Caco-2 (cell line): ENCODE results near the gene KIAA0232. TPM values are rescaled to one million over a fixed set of nuclear protein-coding genes. Genes with fewer than 3 reads are reported as not detected.

Source experiments
- BruUV-seq: library from RNA; stranded (reverse); fragments of 400-500 nt; replicated peaks from 2 replicates; lab custom pipeline; 2021; lab: Mats Ljungman, UMichigan
- CTCF ChIA-PET: fragments of 300-600 bp; sonication (Branson Sonifier 250); formaldehyde crosslinking; loops from one replicate; lab custom pipeline; 2022; ENCODE audit warnings: antibody characterized with exemption; lab: Charles Lee
- POLR2A ChIA-PET: fragments of 300-600 bp; sonication (Branson Sonifier 250); formaldehyde crosslinking; loops from one replicate; lab custom pipeline; 2022; ENCODE audit warnings: antibody characterized with exemption; lab: Charles Lee
- DNase-seq, 2 experiments: peaks; one replicate each; pipeline versions ENCODE4 v3.0.0 to v3.0.0-alpha.2; 2020 to 2022
- H3K27me3 ChIP-seq: replicated peaks from 2 replicates; pipeline ENCODE4 v1.6.0; 2011; ENCODE audit warnings: low read length; ENCODE audit not compliant: control insufficient read depth, insufficient read depth
- H3K36me3 ChIP-seq: 2 replicates; pipeline ENCODE4 v1.5.1; 2011; ENCODE audit warnings: low read length; ENCODE audit not compliant: control insufficient read depth, insufficient read depth
- H3K4me1 ChIP-seq: fragments of 250-450 bp; sonication (Bioruptor Pico); 2 replicates; pipeline ENCODE4 v1.5.1; 2020; ENCODE audit warnings: mild to moderate bottlenecking
- H3K4me3 ChIP-seq: 2 replicates; pipeline ENCODE4 v1.5.1; 2011; ENCODE audit warnings: low read depth, mild to moderate bottlenecking, control low read depth, low read length
- H3K9me3 ChIP-seq: fragments of 250-450 bp; sonication (Bioruptor Pico); 2 replicates; pipeline ENCODE4 v1.5.1; 2020; ENCODE audit warnings: mild to moderate bottlenecking, moderate library complexity
- H3K27ac Mint-ChIP-seq: one replicate; pipeline ENCODE4 v1.8.0; 2022; ENCODE audit warnings: mixed read lengths; ENCODE audit not compliant: unreplicated experiment
- H3K27me3 Mint-ChIP-seq: one replicate; pipeline ENCODE4 v1.8.0; 2022; ENCODE audit warnings: mixed read lengths; ENCODE audit not compliant: insufficient read depth, unreplicated experiment
- H3K36me3 Mint-ChIP-seq: one replicate; pipeline ENCODE4 v1.8.0; 2022; ENCODE audit warnings: mild to moderate bottlenecking, mixed read lengths; ENCODE audit not compliant: insufficient read depth, unreplicated experiment
- H3K4me1 Mint-ChIP-seq: one replicate; pipeline ENCODE4 v1.8.0; 2022; ENCODE audit warnings: low read depth, mixed read lengths; ENCODE audit not compliant: unreplicated experiment
- H3K4me3 Mint-ChIP-seq: one replicate; pipeline ENCODE4 v1.8.0; 2022; ENCODE audit warnings: mild to moderate bottlenecking, moderate library complexity, mixed read lengths; ENCODE audit not compliant: unreplicated experiment
- H3K9me3 Mint-ChIP-seq: one replicate; pipeline ENCODE4 v1.8.0; 2022; ENCODE audit warnings: mixed read lengths; ENCODE audit not compliant: unreplicated experiment
- CTCF ChIP-seq, 2 experiments: fragments of 200-600 bp in 1 of 2; IDR thresholded peaks; 1 replicate in 1 of 2; 2 replicates in 1 of 2; pipeline versions ENCODE4 v1.5.1 to v1.8.0; 2011 to 2022; ENCODE audit warnings: antibody characterized with exemption in 1 of 2, control low read depth in 1 of 2, inconsistent platforms in 1 of 2, low read depth in 1 of 2, low read length in 1 of 2, mild to moderate bottlenecking in 1 of 2, moderate library complexity in 1 of 2; ENCODE audit not compliant: insufficient read depth in 1 of 2, severe bottlenecking in 1 of 2, unreplicated experiment in 1 of 2
- intact Hi-C: fragments of 100-400 bp; cut with micrococcal nuclease; formaldehyde crosslinking; loops from one replicate; pipeline ENCODE4 v1.10.0; 2022; ENCODE audit not compliant: unreplicated experiment
- total RNA-seq: library from RNA; stranded (reverse); gene quantifications from 2 replicates; pipeline ENCODE4 v1.2.3, GENCODE V29; 2022

The KIAA0232 gene
- total RNA-seq, 1 experiment from 2014 or later = 19.7 TPM

- ChIA-PET POLR2A (no interaction called here), CTCF (no interaction called here)
- Histone ChIP-seq H3K27me3 (no peaks in the 10 kb centered on the region), H3K9me3 (no peaks in the 10 kb centered on the region), H3K36me3 (no peaks in the 10 kb centered on the region), H3K4me1 (peaks cover 2% of the 10 kb centered on the region; the same call in 1 of the 2 replicates), H3K4me3 (no peak overlapping the region)
- Mint-ChIP-seq H3K27me3 (no peaks in the 10 kb centered on the region), H3K4me1 (peaks cover 22% of the 10 kb centered on the region), H3K36me3 (peaks cover 7% of the 10 kb centered on the region), H3K27ac (no peak overlapping the region), H3K4me3 (no peak overlapping the region), H3K9me3 (no peaks in the 10 kb centered on the region)
- no peak for TF ChIP-seq CTCF (IDR thresholded peaks at IDR 0.05; ENCODE audit: insufficient read depth in 1 of 2, low read depth in 1 of 2, low read length in 1 of 2, severe bottlenecking in 1 of 2, unreplicated experiment in 1 of 2)
- intact Hi-C loops = no loop called here
- no peak for DNase-seq
- no TSS peak for BruUV-seq
Measured at GRCh38 chr4:6802025-6802424, 19.5 kb downstream of the KIAA0232 start.

GRCh38 chr4:6802626-6803025 is 20.1 kb downstream of the KIAA0232 start:
- TF ChIP-seq CTCF (IDR thresholded peaks at IDR 0.05; ENCODE audit: insufficient read depth in 1 of 2, low read depth in 1 of 2, low read length in 1 of 2, severe bottlenecking in 1 of 2, unreplicated experiment in 1 of 2) = no peak
- Histone ChIP-seq H3K9me3 (no peaks in the 10 kb centered on the region), H3K4me1 (peaks cover 2% of the 10 kb centered on the region; the same call in 1 of the 2 replicates), H3K4me3 (no peak overlapping the region), H3K36me3 (no peaks in the 10 kb centered on the region), H3K27me3 (no peaks in the 10 kb centered on the region)
- Mint-ChIP-seq H3K9me3 (no peaks in the 10 kb centered on the region), H3K4me1 (peaks cover 24% of the 10 kb centered on the region), H3K36me3 (peaks cover 7% of the 10 kb centered on the region), H3K27me3 (no peaks in the 10 kb centered on the region), H3K27ac (no peak overlapping the region), H3K4me3 (no peak overlapping the region)
- DNase-seq = no peak
- POLR2A ChIA-PET = no interaction called here
- BruUV-seq = no TSS peak
- CTCF ChIA-PET = no interaction called here
- intact Hi-C loops = no loop called here

- intact Hi-C loops = no loop called here
- H3K27me3 Mint-ChIP-seq = no peaks in the 10 kb centered on the region
- no peaks in the 10 kb centered on the region for H3K36me3 ChIP-seq
- DNase-seq = no peak
- ChIA-PET POLR2A (no interaction called here), CTCF (no interaction called here)
- H3K9me3 Mint-ChIP-seq = no peaks in the 10 kb centered on the region
- H3K36me3 Mint-ChIP-seq = peaks cover 7% of the 10 kb centered on the region
- no peak overlapping the region for H3K4me3 Mint-ChIP-seq
- H3K27ac Mint-ChIP-seq = no peak overlapping the region
- H3K4me3 ChIP-seq = no peak overlapping the region
- TF ChIP-seq CTCF (IDR thresholded peaks at IDR 0.05; ENCODE audit: insufficient read depth in 1 of 2, low read depth in 1 of 2, low read length in 1 of 2, severe bottlenecking in 1 of 2, unreplicated experiment in 1 of 2) = no peak
- no peaks in the 10 kb centered on the region for H3K9me3 ChIP-seq
- H3K4me1 Mint-ChIP-seq = peaks cover 20% of the 10 kb centered on the region
- peaks cover 2% of the 10 kb centered on the region; the same call in 1 of the 2 replicates for H3K4me1 ChIP-seq
- no peaks in the 10 kb centered on the region for H3K27me3 ChIP-seq
- no TSS peak for BruUV-seq
Measured at GRCh38 chr4:6803246-6803645, 20.7 kb downstream of the KIAA0232 start.
